RWPE2 (cell line): Measurements from ENCODE around the gene CD247.

Source experiments
- ATAC-seq: fragments of 200-7000 bp; cut with Tn5 transposase; 3 replicates; pipeline ENCODE4 v1.9.1; 2021; ENCODE audit warnings: low read depth
- DNase-seq: peaks from one replicate; pipeline ENCODE4 v3.0.0-alpha.2; 2020; ENCODE audit warnings: low spot score
- H3K27ac ChIP-seq: fragments of 450-650 bp; 2 replicates; pipeline ENCODE4 v1.5.1; 2017; ENCODE audit warnings: mild to moderate bottlenecking; ENCODE audit not compliant: poor library complexity, severe bottlenecking
- H3K27me3 ChIP-seq: fragments of 250-450 bp; sonication (Bioruptor Pico); 2 replicates; pipeline ENCODE4 v1.5.1; 2021; ENCODE audit warnings: mild to moderate bottlenecking, moderate library complexity; ENCODE audit not compliant: insufficient read depth, poor library complexity, severe bottlenecking
- H3K36me3 ChIP-seq: fragments of 250-450 bp; sonication (Bioruptor Pico); 2 replicates; pipeline ENCODE4 v1.5.1; 2020; ENCODE audit warnings: low read depth, mild to moderate bottlenecking, moderate library complexity
- H3K4me1 ChIP-seq: fragments of 250-450 bp; sonication (Bioruptor Pico); 2 replicates; pipeline ENCODE4 v1.5.1; 2021; ENCODE audit warnings: mild to moderate bottlenecking, moderate library complexity; ENCODE audit not compliant: insufficient read depth, poor library complexity, severe bottlenecking
- H3K4me3 ChIP-seq: fragments of 250-450 bp; sonication (Bioruptor Pico); 2 replicates; pipeline ENCODE4 v1.5.1; 2021; ENCODE audit warnings: mild to moderate bottlenecking, moderate library complexity; ENCODE audit not compliant: severe bottlenecking
- H3K9me3 ChIP-seq: fragments of 250-450 bp; sonication (Bioruptor Pico); 2 replicates; pipeline ENCODE4 v1.5.1; 2021; ENCODE audit warnings: mild to moderate bottlenecking, moderate library complexity; ENCODE audit not compliant: severe bottlenecking
- CTCF ChIP-seq: fragments of 450-650 bp; IDR thresholded peaks from one replicate; pipeline ENCODE4 v1.5.1; 2017; ENCODE audit warnings: mild to moderate bottlenecking, moderate library complexity; ENCODE audit not compliant: poor library complexity, severe bottlenecking

CD247 gene

DNA sequence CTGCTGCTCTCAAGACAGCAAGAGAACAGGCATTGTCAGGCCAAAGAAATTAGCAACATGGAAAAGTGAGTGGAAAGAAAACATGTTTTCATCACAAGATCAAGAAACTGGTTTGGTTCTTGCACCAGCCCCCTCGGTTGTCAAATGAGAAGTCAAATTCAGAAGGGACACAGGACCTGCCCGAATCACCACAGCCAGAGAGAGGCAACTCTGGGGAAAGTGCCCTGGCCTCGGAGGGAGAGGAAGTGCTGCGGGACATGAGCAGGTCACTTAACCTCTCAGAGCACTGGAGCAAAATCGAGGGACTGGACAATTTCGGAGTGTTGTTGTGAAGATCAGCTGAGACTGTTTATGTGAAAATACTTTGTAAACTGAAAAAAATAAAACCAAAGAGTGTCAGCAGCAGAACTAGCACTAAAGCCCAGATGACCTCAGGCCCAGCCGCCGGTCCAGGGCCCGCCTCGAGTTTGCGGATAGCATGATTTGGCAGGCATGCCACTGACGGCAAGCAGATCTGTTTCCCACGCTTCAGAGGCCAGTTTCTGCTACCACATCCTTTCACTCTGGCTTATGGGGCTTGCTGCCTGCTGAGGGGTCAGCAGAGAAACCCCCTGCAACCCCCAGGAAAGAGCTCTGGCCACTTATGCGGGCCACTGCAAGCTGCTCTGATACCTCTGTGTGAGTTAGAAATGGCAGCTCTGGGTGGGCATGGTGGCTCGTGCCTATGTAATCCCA lies 32.1 kb downstream of the CD247 start:
- H3K4me3 ChIP-seq = no peak overlapping the region
- no peak for TF ChIP-seq CTCF
- DNase-seq = no peak
- H3K27ac ChIP-seq = no peak overlapping the region
- no peaks in the 10 kb centered on the region for H3K36me3 ChIP-seq
- no peaks in the 10 kb centered on the region for H3K9me3 ChIP-seq
- H3K27me3 ChIP-seq = no peaks in the 10 kb centered on the region
- H3K4me1 ChIP-seq = no peaks in the 10 kb centered on the region
- no peak for ATAC-seq

DNA sequence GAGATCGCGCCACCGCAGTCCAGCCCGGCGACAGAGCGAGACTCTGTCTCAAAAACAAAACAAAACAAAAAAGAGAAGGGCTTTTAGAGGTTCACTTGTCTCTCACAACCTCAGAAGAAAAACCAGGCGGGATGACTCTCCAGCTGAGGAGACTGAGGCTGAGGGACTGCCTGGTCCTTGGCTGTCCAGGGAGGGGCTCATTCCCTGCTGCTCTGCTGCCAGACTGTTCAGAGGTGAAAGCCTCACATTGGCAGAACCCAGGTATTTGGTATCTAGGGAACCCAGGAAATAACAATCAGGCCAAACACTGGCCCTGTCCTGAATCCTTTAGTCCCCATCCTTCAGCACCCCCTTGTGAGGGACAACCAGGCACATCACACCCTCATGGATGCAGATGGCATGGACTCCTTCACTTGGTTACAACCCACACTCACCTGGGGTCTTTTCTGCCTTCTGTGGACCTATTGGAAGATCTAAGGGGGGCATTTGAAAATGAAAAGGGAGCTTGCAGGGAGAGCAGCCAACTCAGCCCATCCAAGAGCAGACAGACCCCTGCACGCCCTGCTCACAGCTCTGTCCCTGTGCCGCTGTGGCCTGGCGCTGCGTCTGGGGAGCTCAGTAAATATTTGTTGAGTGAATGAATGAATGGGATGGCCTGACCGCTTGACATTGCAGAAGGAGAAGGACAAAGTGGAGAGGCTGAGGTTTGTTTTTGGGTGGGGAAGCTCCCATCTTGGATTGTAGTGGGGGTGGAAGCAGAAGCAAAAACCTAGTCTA lies 33.4 kb downstream of the CD247 start:
- no peak for TF ChIP-seq CTCF

GRCh38 chr1:167483790-167484189 lies 34.5 kb downstream of the CD247 start:
- H3K27ac ChIP-seq = no peak overlapping the region
- H3K4me3 ChIP-seq = no peak overlapping the region
- ATAC-seq (no peak), DNase-seq (no peak)
- no peaks in the 10 kb centered on the region for H3K36me3 ChIP-seq
- H3K4me1 ChIP-seq = no peaks in the 10 kb centered on the region
- no peaks in the 10 kb centered on the region for H3K27me3 ChIP-seq
- H3K9me3 ChIP-seq = no peaks in the 10 kb centered on the region
- no peak for TF ChIP-seq CTCF

More for the DNA sequence above, 33.4 kb downstream of the CD247 start:
- Histone ChIP-seq H3K36me3 (no peaks in the 10 kb centered on the region), H3K27me3 (no peaks in the 10 kb centered on the region), H3K4me3 (no peak overlapping the region), H3K4me1 (no peaks in the 10 kb centered on the region), H3K27ac (no peak overlapping the region), H3K9me3 (no peaks in the 10 kb centered on the region)
- ATAC-seq (no peak), DNase-seq (no peak)

- Histone ChIP-seq H3K27me3 (no peaks in the 10 kb centered on the region), H3K4me1 (no peaks in the 10 kb centered on the region), H3K36me3 (no peaks in the 10 kb centered on the region), H3K27ac (no peak overlapping the region), H3K4me3 (no peak overlapping the region), H3K9me3 (no peaks in the 10 kb centered on the region)
- DNase-seq (no peak), ATAC-seq (no peak)
- no peak for TF ChIP-seq CTCF
Measured at GRCh38 chr1:167482184-167482583, 36.1 kb downstream of the CD247 start.
